OCI-LY7 (cell line): ENCODE measurements around the gene PEMT. TPM values are rescaled to one million over a fixed set of nuclear protein-coding genes. Genes with fewer than 3 reads are reported as not detected.

ENCODE experiments used
- BruUV-seq: library from RNA; stranded (reverse); fragments of 400-500 nt; replicated peaks from 2 replicates; lab custom pipeline; 2021; lab: Mats Ljungman, UMichigan
- CTCF ChIA-PET: fragments of 300-600 bp; sonication (Branson Sonifier 250); formaldehyde crosslinking; loops from one replicate; lab custom pipeline; 2022; ENCODE audit warnings: antibody characterized with exemption; ENCODE audit not compliant: unreplicated experiment; lab: Charles Lee
- POLR2A ChIA-PET: fragments of 300-600 bp; sonication (Branson Sonifier 250); formaldehyde crosslinking; loops from one replicate; lab custom pipeline; 2022; ENCODE audit warnings: antibody characterized with exemption; lab: Charles Lee
- DNase-seq: peaks from one replicate; pipeline ENCODE4 v3.0.0-alpha.2; 2015; ENCODE audit warnings: low spot score
- H2AFZ ChIP-seq: fragments of 200-600 bp; sonication (generic), shearing (Covaris generic); 2 replicates; pipeline ENCODE4 v1.6.1; 2014; ENCODE audit warnings: mild to moderate bottlenecking, antibody characterized with exemption, low read length, moderate library complexity
- H3K27ac ChIP-seq: fragments of 200-600 bp; sonication (generic); 2 replicates; pipeline ENCODE4 v1.5.1; 2014; ENCODE audit warnings: mixed run types, low read depth, mild to moderate bottlenecking, moderate library complexity, low read length, inconsistent platforms; ENCODE audit not compliant: poor library complexity, severe bottlenecking
- H3K36me3 ChIP-seq: fragments of 200-600 bp; sonication (generic); 2 replicates; pipeline ENCODE4 v1.6.1; 2014; ENCODE audit warnings: mild to moderate bottlenecking, antibody characterized with exemption, low read length, moderate library complexity, mixed read lengths; ENCODE audit not compliant: insufficient read depth
- H3K4me1 ChIP-seq: fragments of 200-600 bp; sonication (generic); 2 replicates; pipeline ENCODE4 v1.5.1; 2014; ENCODE audit warnings: mild to moderate bottlenecking, low read length; ENCODE audit not compliant: insufficient read depth, poor library complexity, severe bottlenecking
- H3K4me2 ChIP-seq: fragments of 200-600 bp; sonication (generic); 2 replicates; pipeline ENCODE4 v1.6.1; 2014; ENCODE audit warnings: mild to moderate bottlenecking, low read length
- H3K4me3 ChIP-seq: fragments of 200-600 bp; sonication (generic); 2 replicates; pipeline ENCODE4 v1.5.1; 2014; ENCODE audit warnings: mild to moderate bottlenecking, low read depth, low read length; ENCODE audit not compliant: poor library complexity, severe bottlenecking
- H3K79me2 ChIP-seq: fragments of 200-600 bp; sonication (generic); 2 replicates; pipeline ENCODE4 v1.6.1; 2016; ENCODE audit warnings: low read depth, mild to moderate bottlenecking, low read length, moderate library complexity, mixed read lengths; ENCODE audit not compliant: insufficient read depth
- H3K9me2 ChIP-seq: fragments of 200-600 bp; sonication (generic); 2 replicates; pipeline ENCODE4 v1.6.1; 2016; ENCODE audit warnings: mild to moderate bottlenecking, low read length, mixed read lengths; ENCODE audit not compliant: insufficient read depth
- H3K9me3 ChIP-seq: fragments of 200-600 bp; sonication (generic); 2 replicates; pipeline ENCODE4 v1.6.1; 2014; ENCODE audit warnings: mild to moderate bottlenecking, mixed run types, low read length, mixed read lengths
- H4K20me1 ChIP-seq: fragments of 200-600 bp; sonication (generic); 2 replicates; pipeline ENCODE4 v1.6.1; 2014; ENCODE audit warnings: mild to moderate bottlenecking, antibody characterized with exemption, low read length, moderate library complexity, mixed read lengths; ENCODE audit not compliant: insufficient read depth
- CTCF ChIP-seq: fragments of 200-600 bp; sonication (generic); conservative IDR thresholded peaks from 2 replicates; pipeline ENCODE4 v1.5.1; 2014; ENCODE audit warnings: mild to moderate bottlenecking, antibody characterized with exemption, low read length, moderate library complexity, mixed read lengths
- EZH2phosphoT487 ChIP-seq: fragments of 200-600 bp; sonication (generic); IDR thresholded peaks from 2 replicates; pipeline ENCODE4 v1.6.1; 2018; ENCODE audit warnings: low read depth, borderline replicate concordance, mild to moderate bottlenecking, mixed run types, antibody characterized with exemption, low read length, moderate library complexity, mixed read lengths
- intact Hi-C: fragments of 100-400 bp; cut with micrococcal nuclease; formaldehyde crosslinking; loops from one replicate; pipeline ENCODE4 v1.10.0; 2022; ENCODE audit not compliant: unreplicated experiment
- total RNA-seq, 2 experiments: library from RNA; depleted of rRNA in 1 of 2; stranded (reverse); fragments of >200 nt in 1 of 2; shearing (Covaris generic) in 1 of 2; gene quantifications; 2 replicates each; pipeline ENCODE4 v1.2.3, GENCODE V29; 2014 to 2022

PEMT gene
- total RNA-seq, 2 experiments from 2014 or later: 27.3 to 53.5 TPM

DNA sequence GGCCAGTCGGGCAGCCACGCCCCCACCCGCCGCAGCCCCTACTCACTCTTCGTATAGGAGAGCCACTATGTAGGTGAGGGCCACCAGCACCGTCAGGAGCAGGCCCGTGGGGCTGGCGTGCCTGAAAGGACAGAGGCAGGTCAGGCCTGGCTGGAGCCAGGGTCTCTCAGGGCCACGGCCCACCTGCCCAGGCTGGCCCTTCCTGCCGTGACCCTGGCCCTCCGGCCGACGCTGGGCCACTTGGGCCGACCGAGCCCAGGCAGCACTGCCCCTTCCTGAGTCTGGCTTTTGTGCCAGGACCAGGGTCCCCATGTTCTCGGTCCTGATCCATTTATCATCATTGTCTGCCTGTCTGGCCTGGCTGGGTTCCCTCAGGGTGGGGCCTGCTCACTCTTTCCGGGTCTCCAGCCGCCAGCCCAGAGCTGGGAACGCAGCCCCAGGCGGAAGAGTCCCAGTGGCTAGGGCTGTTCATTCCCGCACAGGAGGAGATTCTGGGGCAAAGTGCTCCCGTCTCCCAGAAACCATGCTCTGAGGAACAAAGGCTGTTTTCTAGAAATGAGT, 85.2 kb downstream of the PEMT start:
- no peak for TF ChIP-seq EZH2phosphoT487
- TF ChIP-seq CTCF: no peak

DNA sequence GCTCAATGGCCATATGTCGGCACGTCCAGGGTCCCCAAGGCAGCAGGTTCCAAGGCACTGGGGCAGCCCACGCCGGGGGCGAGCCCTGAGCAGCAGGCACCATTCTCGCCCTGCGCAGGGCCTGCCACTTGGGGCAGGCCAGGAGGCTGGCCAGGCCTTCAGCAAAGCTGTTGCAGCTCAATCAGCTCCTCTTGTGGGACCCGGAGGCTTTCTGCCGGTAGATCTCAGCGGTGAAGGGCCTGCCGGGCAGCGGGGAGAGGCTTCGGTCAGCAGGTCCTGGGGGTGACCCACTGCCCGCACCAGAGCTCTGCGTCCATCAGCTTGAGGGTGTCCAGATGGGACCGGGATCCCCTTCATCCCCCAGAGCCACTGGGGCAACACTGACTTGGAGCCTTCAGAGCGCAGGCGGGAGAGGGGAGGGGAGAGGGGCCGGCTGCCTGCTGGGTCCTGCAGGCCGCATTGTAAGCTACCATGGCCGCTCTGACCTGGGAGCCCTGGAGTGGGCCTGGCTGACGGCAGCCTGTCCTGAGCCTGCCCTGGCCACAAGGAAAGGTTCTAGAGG, 85.8 kb downstream of the PEMT start:
- ChIA-PET CTCF (no interaction called here), POLR2A (no interaction called here)
- TF ChIP-seq EZH2phosphoT487 (no peak), CTCF (no peak)
- no peaks in the 10 kb centered on the region for H3K36me3 ChIP-seq
- H2AFZ ChIP-seq: no peak overlapping the region
- no peaks in the 10 kb centered on the region for H3K4me1 ChIP-seq
- H3K9me2 ChIP-seq: no peaks in the 10 kb centered on the region
- H3K79me2 ChIP-seq: no peaks in the 10 kb centered on the region
- DNase-seq: no peak
- H3K4me2 ChIP-seq: no peak overlapping the region
- no peaks in the 10 kb centered on the region for H3K9me3 ChIP-seq
- no peaks in the 10 kb centered on the region for H4K20me1 ChIP-seq
- no TSS peak for BruUV-seq
- intact Hi-C loops: no loop called here
- no peak overlapping the region for H3K4me3 ChIP-seq
- H3K27ac ChIP-seq: no peak overlapping the region

More for the DNA sequence above, 85.2 kb downstream of the PEMT start:
- ChIA-PET POLR2A (no interaction called here), CTCF (no interaction called here)
- no peaks in the 10 kb centered on the region for H3K36me3 ChIP-seq
- no peak overlapping the region for H3K27ac ChIP-seq
- H3K79me2 ChIP-seq: no peaks in the 10 kb centered on the region
- no TSS peak for BruUV-seq
- DNase-seq: no peak
- H3K4me1 ChIP-seq: no peaks in the 10 kb centered on the region
- no peaks in the 10 kb centered on the region for H4K20me1 ChIP-seq
- no peaks in the 10 kb centered on the region for H3K9me3 ChIP-seq
- H2AFZ ChIP-seq: no peak overlapping the region
- H3K9me2 ChIP-seq: no peaks in the 10 kb centered on the region
- intact Hi-C loops: no loop called here
- H3K4me3 ChIP-seq: no peak overlapping the region
- no peak overlapping the region for H3K4me2 ChIP-seq

- CTCF ChIA-PET: no interaction called here
Observed at GRCh38 chr17:17505151-17505550, 86.4 kb downstream of the PEMT start.

More at GRCh38 chr17:17505151-17505550, 86.4 kb downstream of the PEMT start:
- BruUV-seq: no TSS peak
- H3K4me3 ChIP-seq: no peak overlapping the region
- no peaks in the 10 kb centered on the region for H3K79me2 ChIP-seq
- intact Hi-C loops: no loop called here
- H3K9me2 ChIP-seq: no peaks in the 10 kb centered on the region
- no peak overlapping the region for H3K4me2 ChIP-seq
- TF ChIP-seq EZH2phosphoT487: no peak
- no peak for TF ChIP-seq CTCF
- no peak overlapping the region for H3K27ac ChIP-seq
- H3K4me1 ChIP-seq: no peaks in the 10 kb centered on the region
- no peaks in the 10 kb centered on the region for H3K36me3 ChIP-seq
- H2AFZ ChIP-seq: no peak overlapping the region
- no peaks in the 10 kb centered on the region for H4K20me1 ChIP-seq
- no peaks in the 10 kb centered on the region for H3K9me3 ChIP-seq
- no peak for DNase-seq
- POLR2A ChIA-PET: no interaction called here
